Heart left ventricle (tissue), 16 donors: ENCODE results near the gene MYD88. TPM values are rescaled to one million over a fixed set of nuclear protein-coding genes. Genes with fewer than 3 reads are reported as not detected.

ENCODE experiments used
- ATAC-seq, 4 donors: fragments of 200-7000 bp; cut with Tn5 transposase; one replicate each; pipeline ENCODE4 v1.9.1; 2020 to 2022; ENCODE audit warnings: moderate library complexity in 4 of 4, mild to moderate bottlenecking in 3 of 4, moderate number of reproducible peaks in 1 of 4
- DNase-seq, 5 donors: peaks; one replicate each; pipeline ENCODE4 v3.0.0-alpha.2; 2020
- H3K27ac ChIP-seq, 12 donors: fragments of 200-600 bp; sonication (generic) in 4 of 12; one replicate each; pipeline versions ENCODE4 v1.5.0 to v1.8.0; 2016 to 2022; ENCODE audit warnings: mild to moderate bottlenecking in 2 of 12
- H3K27me3 ChIP-seq, 9 donors: fragments of 200-600 bp; sonication (generic) in 2 of 9; one replicate each; pipeline versions ENCODE4 v1.5.1 to v1.8.0; 2016 to 2022; ENCODE audit warnings: mild to moderate bottlenecking in 3 of 9
- H3K36me3 ChIP-seq, 9 donors: fragments of 200-600 bp; sonication (generic) in 2 of 9; one replicate each; pipeline versions ENCODE4 v1.5.0 to v1.8.0; 2018 to 2022; ENCODE audit warnings: mild to moderate bottlenecking in 2 of 9
- H3K4me1 ChIP-seq, 12 donors: fragments of 200-600 bp; sonication (generic) in 4 of 12; one replicate each; pipeline versions ENCODE4 v1.5.0 to v1.8.0; 2016 to 2022; ENCODE audit warnings: mild to moderate bottlenecking in 3 of 12
- H3K4me3 ChIP-seq, 12 donors: fragments of 200-600 bp; sonication (generic) in 4 of 12; one replicate each; pipeline versions ENCODE4 v1.5.0 to v1.8.0; 2017 to 2022; ENCODE audit warnings: mild to moderate bottlenecking in 9 of 12, moderate library complexity in 4 of 12
- H3K9me3 ChIP-seq, 12 donors: fragments of 200-600 bp; sonication (generic) in 4 of 12; one replicate each; pipeline versions ENCODE4 v1.5.0 to v1.8.0; 2016 to 2022; ENCODE audit warnings: mild to moderate bottlenecking in 1 of 12
- POLR2A ChIP-seq, 2 donors: fragments of 450-650 bp; IDR thresholded peaks; one replicate each; pipeline ENCODE4 v1.6.1; 2017; ENCODE audit warnings: antibody characterized with exemption in 2 of 2, mild to moderate bottlenecking in 2 of 2, moderate library complexity in 2 of 2
- WGBS, 4 donors: extraction: QIAGEN DNeasy Blood & Tissue Kit in 2 of 4; methylation state at CpG; one replicate each; pipeline versions ENCODE4 v1.1.5 to v1.1.7; 2013 to 2018; 5-methylcytosine and 5-hydroxymethylcytosine counted together
- intact Hi-C, 10 donors: fragments of 100-400 bp; cut with DNase I; formaldehyde crosslinking; loops; one replicate each; pipeline versions ENCODE4 v1.11.1 to v1.14.2; 2022
- polyA plus RNA-seq, 2 donors: library from polyadenylated mRNA; stranded (reverse); fragments of 200-250 nt; gene quantifications; one replicate each; pipeline ENCODE4 v1.2.3, GENCODE V29; 2013
- total RNA-seq, 9 donors: library from RNA; depleted of rRNA in 2 of 9; stranded (reverse); fragments of >200 nt in 2 of 9; fragmentation: NEBNext Ultra II Directional in 3 of 9; extraction: Animal tissue kit (Norgen Biotek cat#: 25700) in 3 of 9; gene quantifications; one replicate each; pipeline versions ENCODE4 v1.1.0 to v1.2.4, GENCODE V29; 2016 to 2023
- TF ChIP-seq, protein P1 (sequence below), 12 donors: fragments of 200-600 bp; sonication (generic) in 4 of 12; IDR thresholded peaks; one replicate each; pipeline versions ENCODE4 v1.5.0 to v1.8.0; 2018 to 2022; ENCODE audit warnings: antibody characterized with exemption in 12 of 12, mild to moderate bottlenecking in 5 of 12
- donor health status: ischemic (EF 13 %, LVEDD 7.1; RV severe dilation, severe dysfunction).
- donor health status: healthy with polysubstance abuse.
- donor health status: DM: no; HTN: yes; CAD: no.
- donor health status: DM: no; HTN: no; CAD: no.
- donor health status: ischemic (EF 25% LVEDD 6.9; RV normal size, moderate dysfunction).
- donor health status: ischemic (EF 25% LVEDD 5.7; RV mildly dilated, moderate dysfunction).
- donor health status: healthy.
- donor health status: DM: yes; HTN: yes; CAD: no.
- donor health status: ischemic (EF 35%, LVEDD 5.7; RV mildly dilated, moderate dysfunction).
- donor health status: nonischemic (EF 11% LVEDD 7.7; RV severe dilation, severe dysfunction).
- donor health status: DM: yes; HTN: yes; CAD: no.
- donor health status: PGD.
- donor health status: ischemic (EF 29% LVEDD 5.4; RV normal size, mild dysfunction).
- donor health status: nonischemic (EF 23%, LVEDD 6.1; RV moderate dilation, normal function).

The MYD88 gene
- total and polyA plus RNA-seq, 11 donors, result 3.7 to 47.2 (median 8.2) TPM

DNA sequence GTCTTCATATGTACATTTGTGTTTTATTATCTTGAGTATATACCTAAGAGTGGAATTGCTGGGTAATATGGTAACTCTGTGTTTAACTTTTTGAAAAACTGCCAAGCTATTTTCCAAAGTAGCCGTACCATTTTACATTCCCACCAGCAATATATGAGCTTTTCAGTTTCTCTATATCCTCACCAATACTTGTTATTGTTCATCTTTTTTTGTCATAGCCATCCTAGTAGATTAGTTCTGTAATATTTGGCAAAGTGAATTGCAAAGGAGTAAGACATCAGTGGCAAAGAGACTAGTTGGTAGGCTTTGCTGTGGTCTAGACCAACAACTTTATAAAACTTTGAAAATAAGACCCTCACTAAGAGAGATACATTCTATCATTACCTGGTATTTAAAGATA lies 48.3 kb downstream of the MYD88 start:
- Histone ChIP-seq H3K4me3 (no peak overlapping the region), H3K27ac (no peak overlapping the region), H3K36me3 (peaks cover 0 to 47% (median 28%) of the 10 kb centered on the region in 9 donors), H3K27me3 (no peaks in the 10 kb centered on the region), H3K4me1 (peaks cover 0 to 11% (median 3%) of the 10 kb centered on the region in 12 donors), H3K9me3 (peaks cover 0 to 5% (median 0%) of the 10 kb centered on the region in 12 donors)
- 93 to 99% (median 98%) methylated on average over 1 of the region's 1 CpG for WGBS, 4 donors
- intact Hi-C loops, result no loop called here
- ATAC-seq (no peak), DNase-seq (no peak)
- TF ChIP-seq POLR2A (IDR thresholded peaks at IDR 0.05), result no peak
- TF ChIP-seq, protein P1, sequence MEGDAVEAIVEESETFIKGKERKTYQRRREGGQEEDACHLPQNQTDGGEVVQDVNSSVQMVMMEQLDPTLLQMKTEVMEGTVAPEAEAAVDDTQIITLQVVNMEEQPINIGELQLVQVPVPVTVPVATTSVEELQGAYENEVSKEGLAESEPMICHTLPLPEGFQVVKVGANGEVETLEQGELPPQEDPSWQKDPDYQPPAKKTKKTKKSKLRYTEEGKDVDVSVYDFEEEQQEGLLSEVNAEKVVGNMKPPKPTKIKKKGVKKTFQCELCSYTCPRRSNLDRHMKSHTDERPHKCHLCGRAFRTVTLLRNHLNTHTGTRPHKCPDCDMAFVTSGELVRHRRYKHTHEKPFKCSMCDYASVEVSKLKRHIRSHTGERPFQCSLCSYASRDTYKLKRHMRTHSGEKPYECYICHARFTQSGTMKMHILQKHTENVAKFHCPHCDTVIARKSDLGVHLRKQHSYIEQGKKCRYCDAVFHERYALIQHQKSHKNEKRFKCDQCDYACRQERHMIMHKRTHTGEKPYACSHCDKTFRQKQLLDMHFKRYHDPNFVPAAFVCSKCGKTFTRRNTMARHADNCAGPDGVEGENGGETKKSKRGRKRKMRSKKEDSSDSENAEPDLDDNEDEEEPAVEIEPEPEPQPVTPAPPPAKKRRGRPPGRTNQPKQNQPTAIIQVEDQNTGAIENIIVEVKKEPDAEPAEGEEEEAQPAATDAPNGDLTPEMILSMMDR (IDR thresholded peaks at IDR 0.05), result no peak

DNA sequence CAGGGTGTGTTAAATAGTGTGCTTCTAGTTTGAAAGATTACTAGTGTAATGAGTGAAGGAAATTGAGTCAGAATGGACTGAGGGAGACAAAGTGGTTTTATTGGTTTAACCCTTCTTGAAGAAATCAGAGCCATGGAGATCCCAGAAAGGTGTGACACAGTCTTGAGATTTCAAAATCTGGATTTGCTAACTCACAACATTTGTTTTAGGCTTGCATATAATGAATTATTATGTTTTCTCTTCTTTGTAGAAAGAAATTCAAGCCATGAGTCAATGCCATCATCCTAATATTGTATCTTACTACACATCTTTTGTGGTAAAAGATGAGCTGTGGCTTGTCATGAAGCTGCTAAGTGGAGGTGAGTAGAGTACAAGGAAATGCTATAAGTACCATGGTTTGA lies 52.0 kb downstream of the MYD88 start:
- no peak overlapping the region for H3K27ac ChIP-seq
- no peaks in the 10 kb centered on the region for H3K27me3 ChIP-seq
- TF ChIP-seq, protein P1 (IDR thresholded peaks at IDR 0.05), result no peak
- TF ChIP-seq POLR2A (IDR thresholded peaks at IDR 0.05), result no peak
- no peak for ATAC-seq
- H3K4me1 ChIP-seq, result peaks cover 0 to 2% (median 0%) of the 10 kb centered on the region in 12 donors
- peaks cover 0 to 47% (median 32%) of the 10 kb centered on the region in 9 donors for H3K36me3 ChIP-seq
- H3K4me3 ChIP-seq, result no peak overlapping the region
- intact Hi-C loops, result no loop called here
- H3K9me3 ChIP-seq, result peaks cover 0 to 5% (median 0%) of the 10 kb centered on the region in 12 donors
- DNase-seq, result no peak

Other genes with a start within 250 kb of the MYD88 start
- gene VILL, start 147.9 kb upstream of the MYD88 start, total RNA-seq, result 1 to 10 TPM; 1.1 to 6.3 (median 2.6) TPM
- 1 to 10 TPM; 2.7 to 3.4 TPM for gene VILL, start 147.9 kb upstream of the MYD88 start, polyA plus RNA-seq
- gene PLCD1, start 109.0 kb upstream of the MYD88 start, total RNA-seq, result 10 to 100 TPM in 7 of 9 donors, 1 to 10 TPM in 2; 8.1 to 14.9 (median 12.4) TPM
- gene PLCD1, start 109.0 kb upstream of the MYD88 start, polyA plus RNA-seq, result 10 to 100 TPM in 1 of 2 donors, 1 to 10 TPM in 1; 9.5 to 10.6 TPM
- 1 to 10 TPM in 1 of 9 donors, under 1 TPM in 7, not detected in 1; 0.07 to 1.3 (median 0.16) TPM for gene DLEC1, start 99.5 kb upstream of the MYD88 start, total RNA-seq
- gene DLEC1, start 99.5 kb upstream of the MYD88 start, polyA plus RNA-seq, result under 1 TPM; 0.06 to 0.61 TPM
- 100 to 1,000 TPM in 7 of 9 donors, 10 to 100 TPM in 2; 84.4 to 139 (median 105) TPM for gene ACAA1, start 1.5 kb upstream of the MYD88 start, total RNA-seq
- gene ACAA1, start 1.5 kb upstream of the MYD88 start, polyA plus RNA-seq, result 100 to 1,000 TPM in 1 of 2 donors, 10 to 100 TPM in 1; 62.7 to 136 TPM
- 10 to 100 TPM; 21.4 to 38.3 (median 31.7) TPM for gene OXSR1, start 26.9 kb downstream of the MYD88 start, total RNA-seq
- gene OXSR1, start 26.9 kb downstream of the MYD88 start, polyA plus RNA-seq, result 10 to 100 TPM; 10.4 to 32.6 TPM
- under 1 TPM in 4 of 9 donors, not detected in 5; 0.09 to 0.24 (median 0.13) TPM for gene SLC22A13, start 127.2 kb downstream of the MYD88 start, total RNA-seq
- gene SLC22A13, start 127.2 kb downstream of the MYD88 start, polyA plus RNA-seq, result under 1 TPM; 0.07 to 0.23 TPM
- gene SLC22A14, start 143.6 kb downstream of the MYD88 start, total RNA-seq, result under 1 TPM in 2 of 9 donors, not detected in 7; 0.13 to 0.14 TPM
- under 1 TPM; 0.06 to 0.11 TPM for gene SLC22A14, start 143.6 kb downstream of the MYD88 start, polyA plus RNA-seq
- gene XYLB, start 208.1 kb downstream of the MYD88 start, total RNA-seq, result 1 to 10 TPM in 5 of 9 donors, under 1 TPM in 4; 0.35 to 2.9 (median 1.3) TPM
- under 1 TPM; 0.23 to 0.42 TPM for gene XYLB, start 208.1 kb downstream of the MYD88 start, polyA plus RNA-seq